Measurements from ENCODE around the gene ZNF678.
"Not testable (repeated sequence)": the region's sequence is repeated elsewhere in the genome, so short reads cannot be mapped to it uniquely, and the experiment has no call there.

Gene ZNF678

GRCh38 chr1:227563324-227564201 lies at the start of gene ZNF678:
TSS of gene ZNF678 (plus strand) at chr1:227563556. CDS start at chr1:227650992, 87,436 bp downstream.
- peak; percentile 87 to 98 (median 98) for DNase-seq

- no peak for DNase-seq
These were observed 44.5 kb upstream of the ZNF678 start for GRCh38 chr1:227518876-227519275.

GRCh38 chr1:227521782-227522181 lies 41.6 kb upstream of the ZNF678 start:
- no peak for DNase-seq

GRCh38 chr1:227526524-227526923 lies 36.8 kb upstream of the ZNF678 start:
- no peak for DNase-seq

- DNase-seq: peak in 1 of 3 experiments; percentile 12
These were observed 31.2 kb upstream of the ZNF678 start for GRCh38 chr1:227532019-227532619.

GRCh38 chr1:227540170-227541098 lies 22.9 kb upstream of the ZNF678 start:
- no peak for DNase-seq

- DNase-seq: no peak
These were observed 22.2 kb upstream of the ZNF678 start for GRCh38 chr1:227541129-227541528.

- no peak for DNase-seq
These were observed 21.6 kb upstream of the ZNF678 start for GRCh38 chr1:227541796-227542152.

- DNase-seq: peak in 1 of 3 experiments; percentile 59
These were observed 20.9 kb upstream of the ZNF678 start for GRCh38 chr1:227542153-227543120.

GRCh38 chr1:227543283-227544066 lies 19.9 kb upstream of the ZNF678 start:
- no peak for DNase-seq

- DNase-seq: no peak
These were observed 19.0 kb upstream of the ZNF678 start for GRCh38 chr1:227544067-227545050.

GRCh38 chr1:227545361-227545760 lies 18.0 kb upstream of the ZNF678 start:
- no peak for DNase-seq

GRCh38 chr1:227546059-227546458 lies 17.3 kb upstream of the ZNF678 start:
- no peak for DNase-seq

- DNase-seq: no peak
These were observed 16.6 kb upstream of the ZNF678 start for GRCh38 chr1:227546598-227547309.

GRCh38 chr1:227547310-227548118 lies 15.8 kb upstream of the ZNF678 start:
- no peak for DNase-seq

GRCh38 chr1:227548119-227548397 lies 15.3 kb upstream of the ZNF678 start:
- DNase-seq: no peak

GRCh38 chr1:227548448-227548847 lies 14.9 kb upstream of the ZNF678 start:
- DNase-seq: no peak

- no peak for DNase-seq
These were observed 13.5 kb upstream of the ZNF678 start for GRCh38 chr1:227549892-227550291.

GRCh38 chr1:227551881-227552280 lies 11.5 kb upstream of the ZNF678 start:
- DNase-seq: not testable (repeated sequence)
